Kidney (tissue), 14 donors: ENCODE data around the gene LRRC47. TPM values are rescaled to one million over a fixed set of nuclear protein-coding genes. Genes with fewer than 3 reads are reported as not detected.

ENCODE experiments used
- DNase-seq, 5 donors: peaks; one replicate each; pipeline ENCODE4 v3.0.0-alpha.2; 2013 to 2020
- FAIRE-seq: peaks from 2 replicates; lab custom pipeline; 2012; peaks lifted over from hg19 to GRCh38; lab: Jason Lieb, UNC
- H3K27ac ChIP-seq, 2 donors: one replicate each; pipeline ENCODE4 v1.7.0; 2013; ENCODE audit warnings: low read depth in 2 of 2, low read length in 2 of 2, inconsistent platforms in 1 of 2
- H3K27me3 ChIP-seq: one replicate; pipeline ENCODE4 v1.7.1; 2013; ENCODE audit warnings: low read length, inconsistent platforms; ENCODE audit not compliant: control insufficient read depth, insufficient read depth
- H3K36me3 ChIP-seq, 3 donors: one replicate each; pipeline versions ENCODE4 v1.7.0 to v1.7.1; 2013; ENCODE audit warnings: low read length in 3 of 3, control low read depth in 1 of 3, inconsistent platforms in 1 of 3; ENCODE audit not compliant: insufficient read depth in 3 of 3, control insufficient read depth in 2 of 3
- H3K4me1 ChIP-seq, 3 donors: one replicate each; pipeline versions ENCODE4 v1.7.0 to v1.7.1; 2013; ENCODE audit warnings: low read length in 3 of 3, inconsistent platforms in 1 of 3, low read depth in 1 of 3; ENCODE audit not compliant: control insufficient read depth in 2 of 3, insufficient read depth in 2 of 3
- H3K4me3 ChIP-seq, 3 donors: one replicate each; pipeline versions ENCODE4 v1.7.0 to v1.8.1; 2013; ENCODE audit warnings: low read length in 3 of 3, control low read depth in 1 of 3, inconsistent platforms in 1 of 3
- H3K9ac ChIP-seq, 3 donors: one replicate each; pipeline versions ENCODE4 v1.7.0 to v1.7.1; 2013; ENCODE audit warnings: low read length in 3 of 3, control low read depth in 1 of 3, inconsistent platforms in 1 of 3
- H3K9me3 ChIP-seq, 3 donors: one replicate each; pipeline versions ENCODE4 v1.7.0 to v1.7.1; 2013; ENCODE audit warnings: low read length in 3 of 3, control low read depth in 1 of 3, inconsistent platforms in 1 of 3; ENCODE audit not compliant: control insufficient read depth in 2 of 3, insufficient read depth in 1 of 3
- CTCF ChIP-seq: IDR thresholded peaks from 3 replicates; pipeline ENCODE4 v1.5.1; 2012; ENCODE audit warnings: mild to moderate bottlenecking, moderate library complexity, borderline replicate concordance; ENCODE audit not compliant: insufficient read depth; ENCODE audit errors: extremely low read depth
- intact Hi-C: fragments of 100-400 bp; cut with DNase I; formaldehyde crosslinking; loops from one replicate; pipeline ENCODE4 v1.11.1; 2022
- polyA plus RNA-seq: library from polyadenylated mRNA; stranded (reverse); fragments of 350-450 nt; fragmentation: Illumina TruSeq; extraction: RNeasy Lipid Tissue Mini Kit (QIAGEN cat#74804); gene quantifications from one replicate; pipeline ENCODE4 v1.2.3, GENCODE V29; 2014; ENCODE audit warnings: low read depth, low replicate concordance; ENCODE audit not compliant: insufficient read depth
- total RNA-seq: library from RNA; stranded (reverse); fragmentation: NEBNext Ultra II Directional; extraction: Animal tissue kit (Norgen Biotek cat#: 25700); gene quantifications from one replicate; pipeline ENCODE4 v1.2.1, GENCODE V29; 2021
- donor health status: control.
- donor health status: control.
- donor health status: control.
- donor health status: control.
- donor health status: control.
- donor health status: DM: yes; HTN: yes; CAD: no.
- donor health status: Normal renal cell carcinoma (clear cell type).

The LRRC47 gene
- total and polyA plus RNA-seq, 2 donors from 2014 or later = 28.8 to 42.4 TPM

- peak in 1 of 5 donors; percentile 56 for DNase-seq
- Histone ChIP-seq H3K27ac (no peak overlapping the region), H3K4me3 (no peak overlapping the region), H3K4me1 (peaks cover 0 to 15% (median 9%) of the 10 kb centered on the region in 3 donors), H3K36me3 (peaks cover 8 to 41% (median 25%) of the 10 kb centered on the region in 3 donors), H3K27me3 (no peaks in the 10 kb centered on the region), H3K9me3 (no peaks in the 10 kb centered on the region), H3K9ac (no peak overlapping the region)
- intact Hi-C loops = no loop called here
- TF ChIP-seq CTCF = no peak
- no peak for FAIRE-seq
These were observed 31.6 kb upstream of the LRRC47 start for GRCh38 chr1:3827813-3828307.

GRCh38 chr1:3825356-3825755, 29.1 kb upstream of the LRRC47 start:
- Histone ChIP-seq H3K9ac (no peak overlapping the region), H3K9me3 (no peaks in the 10 kb centered on the region), H3K4me3 (no peak overlapping the region), H3K4me1 (peaks cover 0 to 25% (median 5%) of the 10 kb centered on the region in 3 donors), H3K27ac (no peak overlapping the region), H3K27me3 (no peaks in the 10 kb centered on the region), H3K36me3 (peaks cover 4 to 39% (median 27%) of the 10 kb centered on the region in 3 donors)
- TF ChIP-seq CTCF = no peak
- FAIRE-seq (no peak), DNase-seq (peak in 1 of 5 donors; percentile 31)
- intact Hi-C loops = no loop called here

- no peak for DNase-seq
- no peak for FAIRE-seq
- Histone ChIP-seq H3K27me3 (no peaks in the 10 kb centered on the region), H3K27ac (no peak overlapping the region), H3K4me3 (no peak overlapping the region), H3K36me3 (peaks cover 6 to 38% (median 31%) of the 10 kb centered on the region in 3 donors), H3K9me3 (no peaks in the 10 kb centered on the region), H3K4me1 (peaks cover 0 to 25% (median 8%) of the 10 kb centered on the region in 3 donors), H3K9ac (no peak overlapping the region)
- TF ChIP-seq CTCF = no peak
- intact Hi-C loops = no loop called here
These were observed 28.4 kb upstream of the LRRC47 start for GRCh38 chr1:3824650-3825049.

GRCh38 chr1:3822421-3822820, 26.1 kb upstream of the LRRC47 start:
- H3K9ac ChIP-seq = no peak overlapping the region
- FAIRE-seq (no peak), DNase-seq (peak in 1 of 5 donors; percentile 31)
- H3K27ac ChIP-seq = no peak overlapping the region
- H3K9me3 ChIP-seq = no peaks in the 10 kb centered on the region
- no peaks in the 10 kb centered on the region for H3K27me3 ChIP-seq
- no peak for TF ChIP-seq CTCF
- H3K4me3 ChIP-seq = no peak overlapping the region
- peaks cover 0 to 9% (median 3%) of the 10 kb centered on the region in 3 donors for H3K4me1 ChIP-seq
- intact Hi-C loops = no loop called here
- H3K36me3 ChIP-seq = peaks cover 3 to 31% (median 29%) of the 10 kb centered on the region in 3 donors
